HEK293 (cell line): Measurements from ENCODE around the gene KRT17.
"Not testable (repeated sequence)": the region's sequence is repeated elsewhere in the genome, so short reads cannot be mapped to it uniquely, and the experiment has no call there.

Source experiments
- CTCF ChIA-PET: fragments of 350-600 bp; formaldehyde crosslinking; extraction: SDS; loops from one replicate; lab custom pipeline; 2021; ENCODE audit warnings: antibody characterized with exemption; lab: Yijun Ruan, JAX
- POLR2A ChIA-PET: fragments of 300-600 bp; formaldehyde crosslinking; extraction: SDS; loops from one replicate; lab custom pipeline; 2020; ENCODE audit warnings: antibody characterized with exemption, inconsistent platforms; lab: Yijun Ruan, JAX
- H3K27ac ChIP-seq: fragments of 200-500 bp; sonication (Bioruptor generic); 2 replicates; pipeline ENCODE4 v1.5.1; 2014; ENCODE audit warnings: low read depth, low read length, control low read depth, inconsistent platforms; ENCODE audit errors: extremely low read depth
- H3K36me3 ChIP-seq, 2 experiments: fragments of 200-500 bp in 1 of 2; sonication (Bioruptor generic) in 1 of 2; 1 replicate in 1 of 2; 2 replicates in 1 of 2; pipeline ENCODE4 v1.5.1; 2014 to 2017; ENCODE audit warnings: inconsistent platforms in 2 of 2, low read length in 2 of 2; ENCODE audit not compliant: control insufficient read depth in 2 of 2, insufficient read depth in 1 of 2
- H3K4me1 ChIP-seq: fragments of 200-500 bp; sonication (Bioruptor generic); 2 replicates; pipeline ENCODE4 v1.5.1; 2014; ENCODE audit warnings: mild to moderate bottlenecking, low read length, inconsistent platforms; ENCODE audit not compliant: control insufficient read depth, insufficient read depth
- H3K4me3 ChIP-seq: 2 replicates; pipeline ENCODE4 v1.5.1; 2011; ENCODE audit warnings: low read depth, mild to moderate bottlenecking, control low read depth, low read length, moderate library complexity
- H3K9me3 ChIP-seq: fragments of 200-500 bp; sonication (Bioruptor generic); 2 replicates; pipeline ENCODE4 v1.5.1; 2014; ENCODE audit warnings: low read depth, low read length, inconsistent platforms; ENCODE audit not compliant: control insufficient read depth, insufficient read depth
- EGR2 ChIP-seq: fragments of 450-650 bp; formaldehyde crosslinking; IDR thresholded peaks from 2 replicates; pipeline ENCODE4 v1.5.1; 2016; ENCODE audit warnings: low read depth, missing biosample characterization, missing genetic modification characterization
- KLF10 ChIP-seq: fragments of 450-650 bp; IDR thresholded peaks from 2 replicates; pipeline ENCODE4 v1.5.1; 2018; ENCODE audit warnings: missing biosample characterization, mild to moderate bottlenecking, missing genetic modification characterization
- SETDB1 ChIP-seq: IDR thresholded peaks from one replicate; pipeline ENCODE4 v1.6.1; 2017; ENCODE audit warnings: mild to moderate bottlenecking, low read length, moderate library complexity, mixed read lengths; ENCODE audit not compliant: insufficient read length
- ZFHX2 ChIP-seq: fragments of 450-650 bp; formaldehyde crosslinking; conservative IDR thresholded peaks from 2 replicates; pipeline ENCODE4 v1.5.1; 2016; ENCODE audit warnings: missing biosample characterization, missing genetic modification characterization
- ZNF280D ChIP-seq: fragments of 450-650 bp; formaldehyde crosslinking; IDR thresholded peaks from 2 replicates; pipeline ENCODE4 v1.5.1; 2016; ENCODE audit warnings: missing biosample characterization, missing genetic modification characterization
- ZNF394 ChIP-seq: fragments of 450-650 bp; formaldehyde crosslinking; IDR thresholded peaks from 2 replicates; pipeline ENCODE4 v1.5.1; 2016; ENCODE audit warnings: missing biosample characterization, missing genetic modification characterization, mild to moderate bottlenecking, moderate library complexity, borderline replicate concordance
- ZNF404 ChIP-seq: fragments of 450-650 bp; formaldehyde crosslinking; IDR thresholded peaks from 2 replicates; pipeline ENCODE4 v1.5.1; 2017; ENCODE audit warnings: missing biosample characterization, missing genetic modification characterization
- ZNF416 ChIP-seq: fragments of 450-650 bp; formaldehyde crosslinking; IDR thresholded peaks from 2 replicates; pipeline ENCODE4 v1.5.1; 2016; ENCODE audit warnings: missing biosample characterization, missing genetic modification characterization
- ZNF629 ChIP-seq: fragments of 450-650 bp; formaldehyde crosslinking; IDR thresholded peaks from 2 replicates; pipeline ENCODE4 v1.5.1; 2017; ENCODE audit warnings: missing biosample characterization, missing genetic modification characterization

KRT17 gene

DNA sequence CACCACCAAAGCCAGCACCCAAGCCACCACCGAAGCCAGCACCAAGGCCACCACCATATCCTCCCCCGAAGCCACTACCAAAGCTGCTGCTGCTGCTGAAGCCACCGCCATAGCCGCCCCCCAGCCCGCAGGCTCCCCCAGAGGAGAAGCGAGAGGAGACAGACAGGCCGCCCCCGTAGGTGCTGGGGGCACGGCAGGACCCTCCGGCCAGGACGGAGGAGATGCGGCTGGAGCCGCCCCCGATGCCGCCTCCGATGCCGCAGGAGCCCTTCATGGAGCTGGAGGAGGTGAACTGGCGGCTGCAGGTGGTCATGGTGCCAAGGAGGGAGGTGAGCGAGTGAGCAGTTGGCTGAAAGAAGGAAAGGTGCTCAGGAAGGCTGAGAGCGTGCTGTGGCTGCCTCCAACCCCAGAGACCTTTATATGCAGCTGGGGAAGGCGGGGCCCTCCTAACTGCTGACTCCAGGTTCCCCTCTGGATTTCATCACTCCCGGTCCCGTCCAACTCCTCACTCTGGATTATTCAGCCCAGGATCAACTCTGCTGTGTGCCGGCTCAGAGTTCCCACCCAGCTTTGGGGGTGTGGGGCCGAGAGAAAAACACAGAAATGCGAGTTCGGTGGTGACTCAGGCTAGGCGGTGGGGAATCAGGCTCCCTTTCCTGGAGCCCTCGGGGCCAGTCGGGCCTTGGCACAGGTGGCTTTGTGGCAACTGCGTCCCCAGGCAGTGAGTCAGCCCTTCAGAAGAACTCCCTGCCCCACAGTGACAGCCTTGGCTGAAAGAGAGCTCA is 11.8 kb downstream of the KRT17 start, which contains the start of gene KRT16:
Gene KRT16, minus strand, starts transcription at position 392 of the 785 bp plus-strand sequence. Its CDS starts 79 bp downstream, at position 313.
- POLR2A ChIA-PET, result interaction anchor here (0.9 kb wide), 1 partner anchor 41 kb away, joined by 3 read pairs; no protein-coding TSS in a partner anchor
- H3K9me3 ChIP-seq, H3K36me3 ChIP-seq: not testable (repeated sequence)
- TF ChIP-seq EGR2 (tag by site-specific recombination) (peak; percentile 69), ZFHX2 (tag by site-specific recombination) (peak; percentile 41)
- TF ChIP-seq, all 188 proteins: peak for 2; not testable (repeated sequence) for 186
- CTCF ChIA-PET, result interaction anchor here (0.9 to 1.0 kb wide), 2 partner anchors 46 to 51 kb away, joined by 3 read pairs; no protein-coding TSS in a partner anchor
- H3K27ac ChIP-seq, H3K4me3 ChIP-seq, H3K4me1 ChIP-seq: not testable (repeated sequence)

- CTCF ChIA-PET, result interaction anchor here (0.7 to 1.5 kb wide), 3 partner anchors 32 to 55 kb away, joined by 3 to 7 read pairs (median 3); no protein-coding TSS in a partner anchor
- POLR2A ChIA-PET, result no interaction called here
- Histone ChIP-seq H3K4me3 (no peak overlapping the region), H3K27ac (no peak overlapping the region), H3K36me3 (no peaks in the 10 kb centered on the region), H3K4me1 (no peaks in the 10 kb centered on the region), H3K9me3 (no peaks in the 10 kb centered on the region)
- TF ChIP-seq ZNF416 (tag by site-specific recombination), result no peak
- TF ChIP-seq ZNF404 (tag by site-specific recombination), result no peak
- no peak for TF ChIP-seq ZNF629
- TF ChIP-seq ZNF280D, result no peak
- no peak for TF ChIP-seq KLF10 (tag by site-specific recombination)
Observed at GRCh38 chr17:41610965-41611640, 13.3 kb downstream of the KRT17 start.

DNA sequence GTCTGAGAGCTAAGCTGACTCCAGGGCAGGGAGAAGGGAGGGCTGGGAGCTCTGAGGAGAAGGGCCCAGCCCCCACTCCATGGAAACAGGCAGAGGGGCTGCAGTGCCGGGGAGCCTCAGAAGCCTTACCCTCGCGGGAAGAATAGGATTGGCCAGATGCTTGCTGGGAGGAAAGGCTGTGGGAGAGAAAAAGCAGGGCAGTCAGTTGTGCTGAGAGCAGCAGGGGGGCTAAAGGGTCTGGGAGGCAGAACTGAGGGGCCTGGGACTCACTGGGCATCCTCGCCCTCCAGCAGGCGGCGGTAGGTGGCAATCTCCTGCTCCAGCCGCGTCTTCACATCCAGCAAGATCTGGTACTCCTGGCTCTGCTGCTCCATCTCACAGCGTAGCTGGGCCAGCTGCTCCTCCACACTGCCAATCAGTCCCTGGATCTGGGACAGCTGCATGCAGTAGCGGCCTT is 14.3 kb downstream of the KRT17 start:
- H3K4me3 ChIP-seq, POLR2A ChIA-PET, H3K36me3 ChIP-seq, H3K4me1 ChIP-seq, H3K27ac ChIP-seq, H3K9me3 ChIP-seq: not testable (repeated sequence)
- CTCF ChIA-PET, result interaction anchor here (0.7 kb wide), 2 partner anchors 27 to 53 kb away, joined by 3 to 5 read pairs; no protein-coding TSS in a partner anchor
- TF ChIP-seq ZNF394 (tag by site-specific recombination), result peak; percentile 68

- TF ChIP-seq SETDB1, result peak; percentile 25
- TF ChIP-seq, all 188 proteins: peak for 1; not testable (repeated sequence) for 187
- H3K4me3 ChIP-seq, POLR2A ChIA-PET, H3K27ac ChIP-seq, H3K9me3 ChIP-seq, H3K4me1 ChIP-seq, H3K36me3 ChIP-seq: not testable (repeated sequence)
- CTCF ChIA-PET, result interaction anchor here (0.7 to 0.9 kb wide), 4 partner anchors 56 to 423 kb away, joined by 3 to 4 read pairs (median 3); no protein-coding TSS in a partner anchor
Observed at GRCh38 chr17:41606930-41607329, 17.4 kb downstream of the KRT17 start.
